ENCODE results near the gene FOXQ1. TPM values are rescaled to one million over a fixed set of nuclear protein-coding genes. Genes with fewer than 3 reads are reported as not detected.

FOXQ1 gene
- total RNA-seq, 4 donors from 2014 or later: 0.45 to 5.5 (median 1.7) TPM

- H3K4me1 ChIP-seq: peaks cover 11 to 22% of the 10 kb centered on the region in 2 donors
- no peak overlapping the region for H3K27ac ChIP-seq
- no peak overlapping the region for H3K4me3 ChIP-seq (replicated peaks in 1 of 3)
- WGBS, 2 donors: 67 to 72% methylated on average over 4 of the region's 4 CpGs
- H3K27me3 ChIP-seq: no peaks in the 10 kb centered on the region
- intact Hi-C loops (cut with DNase I): no loop called here
- H3K9me3 ChIP-seq: no peaks in the 10 kb centered on the region
- no peak for DNase-seq
- TF ChIP-seq POLR2A (IDR thresholded peaks at IDR 0.05) (no peak), CTCF (IDR thresholded peaks at IDR 0.05) (no peak)
- no peaks in the 10 kb centered on the region for H3K36me3 ChIP-seq
Measured at GRCh38 chr6:1290805-1291204, 21.1 kb upstream of the FOXQ1 start.

GRCh38 chr6:1291381-1291780 lies 20.5 kb upstream of the FOXQ1 start:
- Histone ChIP-seq H3K27me3 (no peaks in the 10 kb centered on the region), H3K27ac (no peak overlapping the region), H3K9me3 (no peaks in the 10 kb centered on the region), H3K4me1 (peaks cover 5 to 17% of the 10 kb centered on the region in 2 donors), H3K36me3 (no peaks in the 10 kb centered on the region), H3K4me3 (replicated peaks in 1 of 3) (no peak overlapping the region)
- no peak for DNase-seq
- intact Hi-C loops (cut with DNase I): no loop called here
- WGBS, 2 donors: 86 to 88% methylated on average over 10 of the region's 10 CpGs
- TF ChIP-seq CTCF (IDR thresholded peaks at IDR 0.05): no peak

- Histone ChIP-seq H3K4me1 (peaks cover 0 to 4% of the 10 kb centered on the region in 2 donors), H3K27ac (no peak overlapping the region), H3K9me3 (no peaks in the 10 kb centered on the region), H3K36me3 (no peaks in the 10 kb centered on the region), H3K4me3 (replicated peaks in 1 of 3) (no peak overlapping the region), H3K27me3 (no peaks in the 10 kb centered on the region)
- no peak for TF ChIP-seq CTCF (IDR thresholded peaks at IDR 0.05)
- TF ChIP-seq POLR2A (IDR thresholded peaks at IDR 0.05): no peak
- WGBS, 2 donors: 76 to 90% methylated on average over 3 of the region's 3 CpGs
- intact Hi-C loops (cut with DNase I): no loop called here
- no peak for DNase-seq
Measured at GRCh38 chr6:1295420-1295819, 16.5 kb upstream of the FOXQ1 start.

GRCh38 chr6:1296079-1296478 lies 15.8 kb upstream of the FOXQ1 start:
- 74 to 78% methylated on average over 7 of the region's 7 CpGs for WGBS, 2 donors
- Histone ChIP-seq H3K27me3 (no peaks in the 10 kb centered on the region), H3K4me3 (replicated peaks in 1 of 3) (no peak overlapping the region), H3K36me3 (no peaks in the 10 kb centered on the region), H3K9me3 (no peaks in the 10 kb centered on the region), H3K27ac (no peak overlapping the region), H3K4me1 (peaks cover 0 to 4% of the 10 kb centered on the region in 2 donors)
- no peak for DNase-seq
- intact Hi-C loops (cut with DNase I): no loop called here
- TF ChIP-seq CTCF (IDR thresholded peaks at IDR 0.05) (no peak), POLR2A (IDR thresholded peaks at IDR 0.05) (no peak)

GRCh38 chr6:1296542-1296941 lies 15.4 kb upstream of the FOXQ1 start:
- no peak for DNase-seq
- no peak overlapping the region for H3K27ac ChIP-seq
- H3K27me3 ChIP-seq: no peaks in the 10 kb centered on the region
- no peak overlapping the region for H3K4me3 ChIP-seq (replicated peaks in 1 of 3)
- TF ChIP-seq CTCF (IDR thresholded peaks at IDR 0.05): no peak
- TF ChIP-seq POLR2A (IDR thresholded peaks at IDR 0.05): no peak
- peaks cover 0 to 4% of the 10 kb centered on the region in 2 donors for H3K4me1 ChIP-seq
- no peaks in the 10 kb centered on the region for H3K36me3 ChIP-seq
- intact Hi-C loops (cut with DNase I): no loop called here
- H3K9me3 ChIP-seq: no peaks in the 10 kb centered on the region
- WGBS, 2 donors: 74 to 84% methylated on average over 4 of the region's 4 CpGs
